Gastroesophageal sphincter (tissue), 3 donors: Measurements from ENCODE around the gene ARFGEF2.

ENCODE experiments used
- POLR2A ChIP-seq, 2 donors: fragments of 450-650 bp; IDR thresholded peaks; one replicate each; pipeline ENCODE4 v1.6.1; 2017; ENCODE audit warnings: antibody characterized with exemption in 2 of 2, mild to moderate bottlenecking in 2 of 2, moderate library complexity in 1 of 2
- TF ChIP-seq, protein P1 (sequence below), 4 experiments: fragments of 200-600 bp in 2 of 4; fragments of 450-650 bp in 2 of 4; sonication (generic) in 1 of 4; IDR thresholded peaks; one replicate each; pipeline ENCODE4 v1.5.1; 2017 to 2019; ENCODE audit warnings: antibody characterized with exemption in 4 of 4, mild to moderate bottlenecking in 2 of 4, moderate library complexity in 2 of 4

GRCh38 chr20:48940170-48940569 lies 18.7 kb downstream of the ARFGEF2 start:
- TF ChIP-seq, protein P1, sequence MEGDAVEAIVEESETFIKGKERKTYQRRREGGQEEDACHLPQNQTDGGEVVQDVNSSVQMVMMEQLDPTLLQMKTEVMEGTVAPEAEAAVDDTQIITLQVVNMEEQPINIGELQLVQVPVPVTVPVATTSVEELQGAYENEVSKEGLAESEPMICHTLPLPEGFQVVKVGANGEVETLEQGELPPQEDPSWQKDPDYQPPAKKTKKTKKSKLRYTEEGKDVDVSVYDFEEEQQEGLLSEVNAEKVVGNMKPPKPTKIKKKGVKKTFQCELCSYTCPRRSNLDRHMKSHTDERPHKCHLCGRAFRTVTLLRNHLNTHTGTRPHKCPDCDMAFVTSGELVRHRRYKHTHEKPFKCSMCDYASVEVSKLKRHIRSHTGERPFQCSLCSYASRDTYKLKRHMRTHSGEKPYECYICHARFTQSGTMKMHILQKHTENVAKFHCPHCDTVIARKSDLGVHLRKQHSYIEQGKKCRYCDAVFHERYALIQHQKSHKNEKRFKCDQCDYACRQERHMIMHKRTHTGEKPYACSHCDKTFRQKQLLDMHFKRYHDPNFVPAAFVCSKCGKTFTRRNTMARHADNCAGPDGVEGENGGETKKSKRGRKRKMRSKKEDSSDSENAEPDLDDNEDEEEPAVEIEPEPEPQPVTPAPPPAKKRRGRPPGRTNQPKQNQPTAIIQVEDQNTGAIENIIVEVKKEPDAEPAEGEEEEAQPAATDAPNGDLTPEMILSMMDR (IDR thresholded peaks at IDR 0.05) = no peak
- no peak for TF ChIP-seq POLR2A (IDR thresholded peaks at IDR 0.05)
